IMR-90 (cell line): ENCODE results near the gene BPIFA3. TPM values are rescaled to one million over a fixed set of nuclear protein-coding genes. Genes with fewer than 3 reads are reported as not detected.

ENCODE experiments used
- ATAC-seq: fragments of 200-7000 bp; cut with Tn5 transposase; 2 replicates; pipeline ENCODE4 v1.9.1; 2020; ENCODE audit warnings: low read depth, mild to moderate bottlenecking, moderate library complexity
- BruUV-seq: library from RNA; stranded (reverse); fragments of 400-500 nt; replicated peaks from 2 replicates; lab custom pipeline; 2021; lab: Mats Ljungman, UMichigan
- CTCF ChIA-PET: fragments of 300-600 bp; formaldehyde crosslinking; extraction: SDS; loops from one replicate; lab custom pipeline; 2021; ENCODE audit warnings: antibody characterized with exemption; lab: Yijun Ruan, JAX
- POLR2A ChIA-PET: fragments of 300-600 bp; sonication (Branson Sonifier 250); formaldehyde crosslinking; loops from one replicate; lab custom pipeline; 2022; ENCODE audit warnings: antibody characterized with exemption; ENCODE audit not compliant: unreplicated experiment; lab: Charles Lee
- DNase-seq: peaks from one replicate; pipeline ENCODE4 v3.0.0; 2013
- H2AFZ ChIP-seq: replicated peaks from 2 replicates; pipeline ENCODE3; 2013; ENCODE audit warnings: low read length, mild to moderate bottlenecking; ENCODE audit not compliant: poor library complexity
- H2AK5ac ChIP-seq: 2 replicates; pipeline ENCODE4 v1.6.1; 2013; ENCODE audit warnings: low read depth, low read length, inconsistent platforms
- H2AK9ac ChIP-seq: replicated peaks from 2 replicates; pipeline ENCODE3; 2013; ENCODE audit warnings: mild to moderate bottlenecking, low read depth, low read length, moderate library complexity; ENCODE audit not compliant: poor library complexity
- H2BK120ac ChIP-seq: 2 replicates; pipeline ENCODE4 v1.6.1; 2013; ENCODE audit warnings: low read depth, low read length, inconsistent platforms
- H2BK15ac ChIP-seq: 3 replicates; pipeline ENCODE4 v1.6.1; 2013; ENCODE audit warnings: low read depth, low read length, inconsistent platforms
- H2BK20ac ChIP-seq: 2 replicates; pipeline ENCODE4 v1.6.1; 2013; ENCODE audit warnings: low read depth, mild to moderate bottlenecking, inconsistent platforms, low read length, moderate library complexity
- H2BK5ac ChIP-seq: 2 replicates; pipeline ENCODE4 v1.6.1; 2013; ENCODE audit warnings: mild to moderate bottlenecking, low read depth, low read length, inconsistent platforms; ENCODE audit not compliant: poor library complexity, severe bottlenecking
- H3K14ac ChIP-seq: replicated peaks from 2 replicates; pipeline ENCODE4 v1.6.1; 2013; ENCODE audit warnings: low read depth, low read length, inconsistent platforms
- H3K18ac ChIP-seq: 2 replicates; pipeline ENCODE4 v1.6.1; 2013; ENCODE audit warnings: low read depth, low read length, control low read depth
- H3K23ac ChIP-seq: 2 replicates; pipeline ENCODE4 v1.6.1; 2013; ENCODE audit warnings: low read depth, low read length, inconsistent platforms
- H3K27ac ChIP-seq: 2 replicates; pipeline ENCODE4 v1.5.1; 2013; ENCODE audit warnings: mild to moderate bottlenecking, control low read depth, low read length; ENCODE audit not compliant: insufficient read depth
- H3K27me3 ChIP-seq: 2 replicates; pipeline ENCODE4 v1.6.1; 2013; ENCODE audit warnings: low read length; ENCODE audit not compliant: control insufficient read depth, insufficient read depth
- H3K36me3 ChIP-seq: 2 replicates; pipeline ENCODE4 v1.6.1; 2013; ENCODE audit warnings: low read length, mixed read lengths; ENCODE audit not compliant: control insufficient read depth, insufficient read depth
- H3K4ac ChIP-seq: 2 replicates; pipeline ENCODE4 v1.6.1; 2013; ENCODE audit warnings: low read depth, low read length, inconsistent platforms
- H3K4me1 ChIP-seq: 2 replicates; pipeline ENCODE4 v1.6.1; 2013; ENCODE audit warnings: low read length, mixed read lengths; ENCODE audit not compliant: control insufficient read depth, insufficient read depth
- H3K4me2 ChIP-seq: 2 replicates; pipeline ENCODE4 v1.6.1; 2013; ENCODE audit warnings: low read depth, mild to moderate bottlenecking, control low read depth, low read length, moderate library complexity
- H3K4me3 ChIP-seq: 2 replicates; pipeline ENCODE4 v1.5.1; 2013; ENCODE audit warnings: low read depth, mild to moderate bottlenecking, control low read depth, low read length, moderate library complexity; ENCODE audit not compliant: insufficient read depth
- H3K56ac ChIP-seq: 2 replicates; pipeline ENCODE4 v1.6.1; 2013; ENCODE audit warnings: low read length, inconsistent platforms; ENCODE audit not compliant: insufficient read depth; ENCODE audit errors: extremely low read depth
- H3K79me1 ChIP-seq, 2 experiments: 2 replicates each; pipeline ENCODE4 v1.6.1; 2013; ENCODE audit warnings: low read length in 2 of 2, inconsistent platforms in 1 of 2, low read depth in 1 of 2
- H3K9ac ChIP-seq: 2 replicates; pipeline ENCODE4 v1.6.1; 2013; ENCODE audit warnings: low read depth, low read length, control low read depth
- H3K9me1 ChIP-seq: 2 replicates; pipeline ENCODE4 v1.6.1; 2013; ENCODE audit warnings: low read length, inconsistent platforms; ENCODE audit not compliant: insufficient read depth
- H3K9me3 ChIP-seq: 2 replicates; pipeline ENCODE4 v1.6.1; 2013; ENCODE audit warnings: low read length; ENCODE audit not compliant: control insufficient read depth, insufficient read depth
- H4K20me1 ChIP-seq: 2 replicates; pipeline ENCODE4 v1.6.1; 2013; ENCODE audit warnings: low read length, inconsistent platforms; ENCODE audit not compliant: insufficient read depth
- H4K5ac ChIP-seq: 2 replicates; pipeline ENCODE4 v1.6.1; 2013; ENCODE audit warnings: mild to moderate bottlenecking, low read depth, low read length, control low read depth
- H4K8ac ChIP-seq, 2 experiments: 2 replicates each; pipeline ENCODE4 v1.6.1; 2013; ENCODE audit warnings: low read depth in 2 of 2, low read length in 2 of 2, control low read depth in 1 of 2, inconsistent platforms in 1 of 2
- H4K91ac ChIP-seq: 2 replicates; pipeline ENCODE4 v1.6.1; 2013; ENCODE audit warnings: low read depth, low read length, inconsistent platforms; ENCODE audit not compliant: insufficient read depth
- BHLHE40 ChIP-seq: fragments of 150-350 bp; IDR thresholded peaks from 2 replicates; pipeline ENCODE4 v1.6.1; 2016; ENCODE audit warnings: mild to moderate bottlenecking, low read depth, low read length
- CEBPB ChIP-seq: IDR thresholded peaks from 2 replicates; pipeline ENCODE4 v1.6.1; 2012; ENCODE audit warnings: low read depth, low read length, improper control_type of control experiment
- CHD1 ChIP-seq: IDR thresholded peaks from 2 replicates; pipeline ENCODE4 v1.6.1; 2012; ENCODE audit warnings: low read depth, low read length, improper control_type of control experiment
- CTCF ChIP-seq: conservative IDR thresholded peaks from 2 replicates; pipeline ENCODE4 v1.5.1; 2012; ENCODE audit warnings: mild to moderate bottlenecking, low read depth, low read length, improper control_type of control experiment
- ELK1 ChIP-seq: fragments of 150-350 bp; IDR thresholded peaks from 2 replicates; pipeline ENCODE4 v1.6.1; 2016; ENCODE audit warnings: low read depth, mild to moderate bottlenecking, low read length, moderate library complexity, borderline replicate concordance
- FOS ChIP-seq: fragments of 150-350 bp; IDR thresholded peaks from 2 replicates; pipeline ENCODE4 v1.6.1; 2016; ENCODE audit warnings: low read depth, low read length
- MAFK ChIP-seq: IDR thresholded peaks from 2 replicates; pipeline ENCODE4 v1.6.1; 2012; ENCODE audit warnings: low read depth, low read length, improper control_type of control experiment
- MAZ ChIP-seq: IDR thresholded peaks from 2 replicates; pipeline ENCODE4 v1.6.1; 2012; ENCODE audit warnings: low read depth, mild to moderate bottlenecking, low read length, improper control_type of control experiment, moderate library complexity, borderline replicate concordance
- MXI1 ChIP-seq: IDR thresholded peaks from 2 replicates; pipeline ENCODE4 v1.6.1; 2012; ENCODE audit warnings: low read depth, mild to moderate bottlenecking, low read length, moderate library complexity, borderline replicate concordance
- NFE2L2 ChIP-seq: fragments of 150-350 bp; IDR thresholded peaks from 2 replicates; pipeline ENCODE4 v1.6.1; 2016; ENCODE audit warnings: low read depth, mild to moderate bottlenecking, low read length
- POLR2A ChIP-seq: IDR thresholded peaks from 2 replicates; pipeline ENCODE4 v1.6.1; 2012; ENCODE audit warnings: mild to moderate bottlenecking, low read depth, low read length
- RAD21 ChIP-seq: IDR thresholded peaks from 2 replicates; pipeline ENCODE4 v1.6.1; 2012; ENCODE audit warnings: low read length, improper control_type of control experiment
- RCOR1 ChIP-seq: IDR thresholded peaks from 2 replicates; pipeline ENCODE4 v1.6.1; 2012; ENCODE audit warnings: mild to moderate bottlenecking, low read length, improper control_type of control experiment; ENCODE audit not compliant: insufficient replicate concordance
- RFX5 ChIP-seq: IDR thresholded peaks from 2 replicates; pipeline ENCODE4 v1.8.0; 2012; ENCODE audit warnings: low read depth, mild to moderate bottlenecking, low read length, moderate library complexity
- SMC3 ChIP-seq: fragments of 150-350 bp; IDR thresholded peaks from 2 replicates; pipeline ENCODE4 v1.6.1; 2016; ENCODE audit warnings: low read depth, mild to moderate bottlenecking, antibody characterized with exemption, low read length, moderate library complexity
- USF2 ChIP-seq: fragments of 150-350 bp; IDR thresholded peaks from 2 replicates; pipeline ENCODE4 v1.6.1; 2017; ENCODE audit warnings: mild to moderate bottlenecking, antibody characterized with exemption, low read length, low read depth
- WGBS, 2 experiments: methylation state at CpG; one replicate each; pipeline versions ENCODE4 v1.1.5 to v1.1.7; 2013; ENCODE audit warnings: missing lambda C conversion rate in 2 of 2; ENCODE audit not compliant: insufficient read length in 1 of 2; ENCODE audit errors: extremely low coverage in 2 of 2; 5-methylcytosine and 5-hydroxymethylcytosine counted together
- dilution Hi-C: fragments of 300-500 bp; cut with HindIII; formaldehyde crosslinking; loops from one replicate; pipeline ENCODE4 v1.14.3; 2018; ENCODE audit warnings: low sequenced_read_pairs; ENCODE audit not compliant: unreplicated experiment
- in situ Hi-C: fragments of 300-500 bp; cut with MboI; formaldehyde crosslinking; loops from 3 replicates; pipeline ENCODE4 v1.14.3; 2019; ENCODE audit warnings: low sequenced_read_pairs, inconsistent platforms, mixed read lengths
- intact Hi-C: fragments of 100-400 bp; cut with micrococcal nuclease; formaldehyde crosslinking; loops from 2 replicates; pipeline ENCODE4 v1.10.0; 2022
- polyA plus RNA-seq, 3 experiments: library from polyadenylated mRNA; depleted of rRNA; stranded (reverse); fragments of >200 nt; gene quantifications; 2 replicates each; pipeline ENCODE4 v1.2.3, GENCODE V29; 2012; ENCODE audit warnings: low replicate concordance in 1 of 3
- total RNA-seq: library from RNA; depleted of rRNA; stranded (reverse); fragments of >200 nt; gene quantifications from 2 replicates; pipeline ENCODE4 v1.2.3, GENCODE V29; 2012

BPIFA3 gene
- total and polyA plus RNA-seq, 2 of the 4 experiments (the other 2 are of a cell fraction): not detected

- TF ChIP-seq BHLHE40 (no peak), CHD1 (no peak), ELK1 (no peak), SMC3 (no peak), RFX5 (no peak), MAZ (no peak), NFE2L2 (no peak), USF2 (no peak), RCOR1 (no peak), CEBPB (no peak), CTCF (no peak), POLR2A (no peak), MAFK (no peak), RAD21 (no peak), MXI1 (no peak), FOS (no peak)
- no peak overlapping the region for H3K4ac ChIP-seq
- no peak overlapping the region for H4K5ac ChIP-seq
- in situ Hi-C loops (no loop called here), intact Hi-C loops (no loop called here), dilution Hi-C loops (no loop called here)
- H3K4me3 ChIP-seq: no peak overlapping the region
- H3K79me1 ChIP-seq: no peaks in the 10 kb centered on the region
- H3K23ac ChIP-seq: no peak overlapping the region
- no peak overlapping the region for H2AK5ac ChIP-seq
- H2BK20ac ChIP-seq: no peak overlapping the region
- no peak overlapping the region for H4K91ac ChIP-seq
- no peak overlapping the region for H3K14ac ChIP-seq
- H3K4me2 ChIP-seq: no peak overlapping the region
- CTCF ChIA-PET: no interaction called here
- H3K56ac ChIP-seq: no peak overlapping the region
- no TSS peak for BruUV-seq
- no peak overlapping the region for H3K9ac ChIP-seq
- no peaks in the 10 kb centered on the region for H3K4me1 ChIP-seq
- no peaks in the 10 kb centered on the region for H3K9me3 ChIP-seq
- H3K9me1 ChIP-seq: no peaks in the 10 kb centered on the region
- H2AFZ ChIP-seq: no peak overlapping the region
- no peak overlapping the region for H3K27ac ChIP-seq
- H2AK9ac ChIP-seq: no peak overlapping the region
- no peak overlapping the region for H2BK5ac ChIP-seq
- WGBS, 2 experiments: no CpG with 5 or more reads among the region's 3 CpGs
- no peaks in the 10 kb centered on the region for H3K27me3 ChIP-seq
- DNase-seq (no peak), ATAC-seq (no peak)
- no peak overlapping the region for H2BK120ac ChIP-seq
- H3K18ac ChIP-seq: no peak overlapping the region
- H3K36me3 ChIP-seq: no peaks in the 10 kb centered on the region
- POLR2A ChIA-PET: interaction anchor here (0.7 kb wide), 1 partner anchor 448 kb away, joined by 10 read pairs; no protein-coding TSS in a partner anchor
- no peak overlapping the region for H2BK15ac ChIP-seq
- H4K20me1 ChIP-seq: no peaks in the 10 kb centered on the region
- no peak overlapping the region for H4K8ac ChIP-seq
These were observed 25.7 kb upstream of the BPIFA3 start for GRCh38 chr20:33191484-33191883.
